ENCODE results near the gene CPA1.
A peak's percentile ranks its signal among the peaks of the same experiment; 100 is the strongest.

CPA1 gene

DNA sequence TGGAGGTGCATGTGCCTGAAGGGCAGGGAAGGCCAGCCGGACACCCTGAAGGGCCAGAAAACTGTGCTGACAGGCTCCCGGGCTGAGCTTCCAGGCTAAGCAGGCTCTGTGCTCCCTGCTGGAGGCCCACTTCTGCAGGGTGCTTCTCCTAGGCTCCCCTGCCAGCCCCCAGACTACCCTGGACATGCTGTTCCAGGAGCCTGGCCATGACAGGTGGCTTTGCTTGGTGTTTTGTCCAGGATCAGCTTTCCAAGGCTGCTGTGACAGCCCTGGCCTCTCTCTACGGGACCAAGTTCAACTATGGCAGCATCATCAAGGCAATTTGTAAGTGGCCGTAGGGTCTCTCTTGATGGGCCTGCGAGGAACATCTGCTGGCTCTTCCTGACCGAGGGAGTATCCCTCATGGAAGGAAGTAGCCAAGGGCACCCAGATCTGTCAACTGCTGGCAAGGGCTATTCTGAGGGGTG is 5.3 kb downstream of the CPA1 start:
- H3K27ac ChIP-seq (ENCODE audit: extremely low read depth, low read depth, low read length) = no peak overlapping the region
- H3K4me3 ChIP-seq (ENCODE audit: low read depth, low read length) = no peak overlapping the region
- H3K9me3 ChIP-seq (ENCODE audit: control insufficient read depth, insufficient read depth, low read depth, low read length) = no peaks in the 10 kb centered on the region
- no peaks in the 10 kb centered on the region for H3K36me3 ChIP-seq (ENCODE audit: control insufficient read depth in 2 of 2, insufficient read depth in 1 of 2, low read length in 2 of 2)
- H3K4me1 ChIP-seq (ENCODE audit: control insufficient read depth, insufficient read depth, low read length) = no peaks in the 10 kb centered on the region
- ChIA-PET CTCF (interaction anchor here (0.5 to 0.6 kb wide), 2 partner anchors 52 to 1866 kb away, joined by 3 to 4 read pairs; no protein-coding TSS in a partner anchor), POLR2A (no interaction called here)
- no peak for TF ChIP-seq ZNF626 (tag by site-specific recombination; IDR thresholded peaks at IDR 0.05)
- TF ChIP-seq ZNF792 (tag by site-specific recombination; IDR thresholded peaks at IDR 0.05) = no peak
- TF ChIP-seq YY1 (tag by site-specific recombination; IDR thresholded peaks at IDR 0.05) = no peak
- no peak for TF ChIP-seq KLF1 (tag by site-specific recombination; IDR thresholded peaks at IDR 0.05)

DNA sequence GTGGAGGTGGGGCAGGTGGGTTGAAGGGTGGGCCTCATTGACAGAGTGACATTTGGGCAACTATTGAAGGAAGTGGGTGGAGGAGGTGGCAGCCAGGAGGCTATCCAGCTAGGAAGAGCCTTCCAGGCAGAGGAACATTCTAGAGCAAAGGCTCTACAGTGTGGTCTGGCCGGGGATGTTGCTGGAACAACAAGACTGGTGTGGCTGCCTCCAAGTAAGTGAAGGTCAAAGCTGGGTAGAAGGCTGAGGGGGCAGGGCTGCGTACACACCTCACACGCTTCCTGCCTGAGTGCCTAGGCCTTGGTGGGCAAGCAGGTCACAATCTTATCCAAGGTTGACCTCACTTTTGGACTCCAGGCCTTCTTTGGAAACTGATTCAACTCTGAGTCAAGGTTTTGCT is 6.6 kb downstream of the CPA1 start:
- Histone ChIP-seq H3K36me3 (ENCODE audit: control insufficient read depth in 2 of 2, insufficient read depth in 1 of 2, low read length in 2 of 2) (no peaks in the 10 kb centered on the region), H3K9me3 (ENCODE audit: control insufficient read depth, insufficient read depth, low read depth, low read length) (no peaks in the 10 kb centered on the region), H3K27ac (ENCODE audit: extremely low read depth, low read depth, low read length) (no peak overlapping the region), H3K4me3 (ENCODE audit: low read depth, low read length) (no peak overlapping the region), H3K4me1 (ENCODE audit: control insufficient read depth, insufficient read depth, low read length) (no peaks in the 10 kb centered on the region)
- POLR2A ChIA-PET = no interaction called here
- peak; percentile 48; the same call in 1 of the 2 replicates for TF ChIP-seq EGR2 (tag by site-specific recombination; IDR thresholded peaks at IDR 0.05; ENCODE audit: low read depth)
- TF ChIP-seq ZFHX2 (tag by site-specific recombination; conservative IDR thresholded peaks at IDR 0.05) = peak; percentile 19
- TF ChIP-seq, protein P1, sequence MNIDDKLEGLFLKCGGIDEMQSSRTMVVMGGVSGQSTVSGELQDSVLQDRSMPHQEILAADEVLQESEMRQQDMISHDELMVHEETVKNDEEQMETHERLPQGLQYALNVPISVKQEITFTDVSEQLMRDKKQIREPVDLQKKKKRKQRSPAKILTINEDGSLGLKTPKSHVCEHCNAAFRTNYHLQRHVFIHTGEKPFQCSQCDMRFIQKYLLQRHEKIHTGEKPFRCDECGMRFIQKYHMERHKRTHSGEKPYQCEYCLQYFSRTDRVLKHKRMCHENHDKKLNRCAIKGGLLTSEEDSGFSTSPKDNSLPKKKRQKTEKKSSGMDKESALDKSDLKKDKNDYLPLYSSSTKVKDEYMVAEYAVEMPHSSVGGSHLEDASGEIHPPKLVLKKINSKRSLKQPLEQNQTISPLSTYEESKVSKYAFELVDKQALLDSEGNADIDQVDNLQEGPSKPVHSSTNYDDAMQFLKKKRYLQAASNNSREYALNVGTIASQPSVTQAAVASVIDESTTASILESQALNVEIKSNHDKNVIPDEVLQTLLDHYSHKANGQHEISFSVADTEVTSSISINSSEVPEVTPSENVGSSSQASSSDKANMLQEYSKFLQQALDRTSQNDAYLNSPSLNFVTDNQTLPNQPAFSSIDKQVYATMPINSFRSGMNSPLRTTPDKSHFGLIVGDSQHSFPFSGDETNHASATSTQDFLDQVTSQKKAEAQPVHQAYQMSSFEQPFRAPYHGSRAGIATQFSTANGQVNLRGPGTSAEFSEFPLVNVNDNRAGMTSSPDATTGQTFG (tag by site-specific recombination; IDR thresholded peaks at IDR 0.05; ENCODE audit: borderline replicate concordance) = no peak
- TF ChIP-seq ZNF548 (tag by site-specific recombination; IDR thresholded peaks at IDR 0.05) = no peak
- TF ChIP-seq ZNF544 (tag by site-specific recombination; IDR thresholded peaks at IDR 0.05) = no peak
- TF ChIP-seq, protein P2, sequence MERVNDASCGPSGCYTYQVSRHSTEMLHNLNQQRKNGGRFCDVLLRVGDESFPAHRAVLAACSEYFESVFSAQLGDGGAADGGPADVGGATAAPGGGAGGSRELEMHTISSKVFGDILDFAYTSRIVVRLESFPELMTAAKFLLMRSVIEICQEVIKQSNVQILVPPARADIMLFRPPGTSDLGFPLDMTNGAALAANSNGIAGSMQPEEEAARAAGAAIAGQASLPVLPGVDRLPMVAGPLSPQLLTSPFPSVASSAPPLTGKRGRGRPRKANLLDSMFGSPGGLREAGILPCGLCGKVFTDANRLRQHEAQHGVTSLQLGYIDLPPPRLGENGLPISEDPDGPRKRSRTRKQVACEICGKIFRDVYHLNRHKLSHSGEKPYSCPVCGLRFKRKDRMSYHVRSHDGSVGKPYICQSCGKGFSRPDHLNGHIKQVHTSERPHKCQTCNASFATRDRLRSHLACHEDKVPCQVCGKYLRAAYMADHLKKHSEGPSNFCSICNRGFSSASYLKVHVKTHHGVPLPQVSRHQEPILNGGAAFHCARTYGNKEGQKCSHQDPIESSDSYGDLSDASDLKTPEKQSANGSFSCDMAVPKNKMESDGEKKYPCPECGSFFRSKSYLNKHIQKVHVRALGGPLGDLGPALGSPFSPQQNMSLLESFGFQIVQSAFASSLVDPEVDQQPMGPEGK (tag by site-specific recombination; IDR thresholded peaks at IDR 0.05) = no peak
- CTCF ChIA-PET = no interaction called here

DNA sequence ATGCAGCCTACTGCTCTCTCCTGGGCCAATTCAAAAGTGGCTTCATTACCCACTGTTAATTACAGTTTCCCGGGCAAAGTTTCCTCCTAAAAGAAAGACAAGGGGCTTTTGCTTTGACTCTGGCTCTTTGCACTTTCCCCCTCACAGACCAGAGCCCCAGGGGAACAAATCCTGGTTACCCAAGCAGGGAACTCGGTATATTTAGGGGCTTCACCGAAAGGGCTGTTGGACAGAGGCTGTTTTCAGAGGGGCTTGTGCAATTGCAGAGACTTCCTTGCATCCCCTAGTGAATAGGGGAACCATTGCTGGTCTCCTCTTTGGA is 7.0 kb downstream of the CPA1 start:
- no peaks in the 10 kb centered on the region for H3K4me1 ChIP-seq (ENCODE audit: control insufficient read depth, insufficient read depth, low read length)
- CTCF ChIA-PET = no interaction called here
- TF ChIP-seq ZNF341 (tag by site-specific recombination; IDR thresholded peaks at IDR 0.05; ENCODE audit: low read depth) (no peak), IKZF3 (tag by site-specific recombination; IDR thresholded peaks at IDR 0.05) (no peak), ZNF184 (tag by site-specific recombination; IDR thresholded peaks at IDR 0.05) (no peak), GLI2 (tag by site-specific recombination; IDR thresholded peaks at IDR 0.05; ENCODE audit: borderline replicate concordance, low read depth) (no peak), ZNF394 (tag by site-specific recombination; IDR thresholded peaks at IDR 0.05; ENCODE audit: borderline replicate concordance) (no peak), KLF8 (tag by site-specific recombination; IDR thresholded peaks at IDR 0.05) (no peak)
- TF ChIP-seq, protein P3, sequence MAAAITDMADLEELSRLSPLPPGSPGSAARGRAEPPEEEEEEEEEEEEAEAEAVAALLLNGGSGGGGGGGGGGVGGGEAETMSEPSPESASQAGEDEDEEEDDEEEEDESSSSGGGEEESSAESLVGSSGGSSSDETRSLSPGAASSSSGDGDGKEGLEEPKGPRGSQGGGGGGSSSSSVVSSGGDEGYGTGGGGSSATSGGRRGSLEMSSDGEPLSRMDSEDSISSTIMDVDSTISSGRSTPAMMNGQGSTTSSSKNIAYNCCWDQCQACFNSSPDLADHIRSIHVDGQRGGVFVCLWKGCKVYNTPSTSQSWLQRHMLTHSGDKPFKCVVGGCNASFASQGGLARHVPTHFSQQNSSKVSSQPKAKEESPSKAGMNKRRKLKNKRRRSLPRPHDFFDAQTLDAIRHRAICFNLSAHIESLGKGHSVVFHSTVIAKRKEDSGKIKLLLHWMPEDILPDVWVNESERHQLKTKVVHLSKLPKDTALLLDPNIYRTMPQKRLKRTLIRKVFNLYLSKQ (tag by site-specific recombination; IDR thresholded peaks at IDR 0.05; ENCODE audit: borderline replicate concordance) = no peak
- TF ChIP-seq, protein P4, sequence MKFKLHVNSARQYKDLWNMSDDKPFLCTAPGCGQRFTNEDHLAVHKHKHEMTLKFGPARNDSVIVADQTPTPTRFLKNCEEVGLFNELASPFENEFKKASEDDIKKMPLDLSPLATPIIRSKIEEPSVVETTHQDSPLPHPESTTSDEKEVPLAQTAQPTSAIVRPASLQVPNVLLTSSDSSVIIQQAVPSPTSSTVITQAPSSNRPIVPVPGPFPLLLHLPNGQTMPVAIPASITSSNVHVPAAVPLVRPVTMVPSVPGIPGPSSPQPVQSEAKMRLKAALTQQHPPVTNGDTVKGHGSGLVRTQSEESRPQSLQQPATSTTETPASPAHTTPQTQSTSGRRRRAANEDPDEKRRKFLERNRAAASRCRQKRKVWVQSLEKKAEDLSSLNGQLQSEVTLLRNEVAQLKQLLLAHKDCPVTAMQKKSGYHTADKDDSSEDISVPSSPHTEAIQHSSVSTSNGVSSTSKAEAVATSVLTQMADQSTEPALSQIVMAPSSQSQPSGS (tag by site-specific recombination; IDR thresholded peaks at IDR 0.05; ENCODE audit: low read depth) = no peak
- TF ChIP-seq, protein P5, sequence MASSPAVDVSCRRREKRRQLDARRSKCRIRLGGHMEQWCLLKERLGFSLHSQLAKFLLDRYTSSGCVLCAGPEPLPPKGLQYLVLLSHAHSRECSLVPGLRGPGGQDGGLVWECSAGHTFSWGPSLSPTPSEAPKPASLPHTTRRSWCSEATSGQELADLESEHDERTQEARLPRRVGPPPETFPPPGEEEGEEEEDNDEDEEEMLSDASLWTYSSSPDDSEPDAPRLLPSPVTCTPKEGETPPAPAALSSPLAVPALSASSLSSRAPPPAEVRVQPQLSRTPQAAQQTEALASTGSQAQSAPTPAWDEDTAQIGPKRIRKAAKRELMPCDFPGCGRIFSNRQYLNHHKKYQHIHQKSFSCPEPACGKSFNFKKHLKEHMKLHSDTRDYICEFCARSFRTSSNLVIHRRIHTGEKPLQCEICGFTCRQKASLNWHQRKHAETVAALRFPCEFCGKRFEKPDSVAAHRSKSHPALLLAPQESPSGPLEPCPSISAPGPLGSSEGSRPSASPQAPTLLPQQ (tag by site-specific recombination; IDR thresholded peaks at IDR 0.05) = no peak
- TF ChIP-seq, protein P6, sequence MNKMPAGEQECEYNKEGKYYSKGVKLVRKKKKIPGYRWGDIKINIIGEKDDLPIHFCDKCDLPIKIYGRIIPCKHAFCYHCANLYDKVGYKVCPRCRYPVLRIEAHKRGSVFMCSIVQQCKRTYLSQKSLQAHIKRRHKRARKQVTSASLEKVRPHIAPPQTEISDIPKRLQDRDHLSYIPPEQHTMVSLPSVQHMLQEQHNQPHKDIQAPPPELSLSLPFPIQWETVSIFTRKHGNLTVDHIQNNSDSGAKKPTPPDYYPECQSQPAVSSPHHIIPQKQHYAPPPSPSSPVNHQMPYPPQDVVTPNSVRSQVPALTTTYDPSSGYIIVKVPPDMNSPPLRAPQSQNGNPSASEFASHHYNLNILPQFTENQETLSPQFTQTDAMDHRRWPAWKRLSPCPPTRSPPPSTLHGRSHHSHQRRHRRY (tag by site-specific recombination; IDR thresholded peaks at IDR 0.05) = no peak
- TF ChIP-seq, protein P7, sequence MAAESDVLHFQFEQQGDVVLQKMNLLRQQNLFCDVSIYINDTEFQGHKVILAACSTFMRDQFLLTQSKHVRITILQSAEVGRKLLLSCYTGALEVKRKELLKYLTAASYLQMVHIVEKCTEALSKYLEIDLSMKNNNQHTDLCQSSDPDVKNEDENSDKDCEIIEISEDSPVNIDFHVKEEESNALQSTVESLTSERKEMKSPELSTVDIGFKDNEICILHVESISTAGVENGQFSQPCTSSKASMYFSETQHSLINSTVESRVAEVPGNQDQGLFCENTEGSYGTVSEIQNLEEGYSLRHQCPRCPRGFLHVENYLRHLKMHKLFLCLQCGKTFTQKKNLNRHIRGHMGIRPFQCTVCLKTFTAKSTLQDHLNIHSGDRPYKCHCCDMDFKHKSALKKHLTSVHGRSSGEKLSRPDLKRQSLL (tag by site-specific recombination; IDR thresholded peaks at IDR 0.05) = no peak

More for the DNA sequence above, 7.0 kb downstream of the CPA1 start:
- Histone ChIP-seq H3K4me3 (ENCODE audit: low read depth, low read length) (no peak overlapping the region), H3K9me3 (ENCODE audit: control insufficient read depth, insufficient read depth, low read depth, low read length) (no peaks in the 10 kb centered on the region), H3K36me3 (ENCODE audit: control insufficient read depth in 2 of 2, insufficient read depth in 1 of 2, low read length in 2 of 2) (no peaks in the 10 kb centered on the region), H3K27ac (ENCODE audit: extremely low read depth, low read depth, low read length) (no peak overlapping the region)
- POLR2A ChIA-PET = no interaction called here

Measured in HEK293 (cell line).